Tibial nerve (tissue), 4 donors: Measurements from ENCODE around the gene FAM229B. TPM values are rescaled to one million over a fixed set of nuclear protein-coding genes. Genes with fewer than 3 reads are reported as not detected.

Experiments
- DNase-seq, 2 donors: peaks; one replicate each; pipeline ENCODE4 v3.0.0-alpha.2; 2019; ENCODE audit warnings: low spot score in 2 of 2
- H3K27ac ChIP-seq, 4 donors: fragments of 200-600 bp; sonication (generic) in 3 of 4; one replicate each; pipeline ENCODE4 v1.5.1; 2017 to 2019; ENCODE audit warnings: mild to moderate bottlenecking in 1 of 4
- H3K27me3 ChIP-seq, 2 donors: fragments of 200-600 bp; sonication (generic) in 1 of 2; one replicate each; pipeline versions ENCODE4 v1.5.1 to v1.6.0; 2017 to 2019
- H3K36me3 ChIP-seq, 3 donors: fragments of 200-600 bp; sonication (generic); one replicate each; pipeline ENCODE4 v1.5.1; 2018 to 2019
- H3K4me1 ChIP-seq, 4 donors: fragments of 200-600 bp; sonication (generic) in 3 of 4; one replicate each; pipeline ENCODE4 v1.5.1; 2017 to 2019
- H3K4me3 ChIP-seq, 4 donors: fragments of 200-600 bp; sonication (generic) in 3 of 4; one replicate each; pipeline ENCODE4 v1.5.1; 2017 to 2019; ENCODE audit warnings: mild to moderate bottlenecking in 1 of 4, moderate library complexity in 1 of 4
- H3K9me3 ChIP-seq, 4 donors: fragments of 200-600 bp; sonication (generic) in 3 of 4; one replicate each; pipeline ENCODE4 v1.5.1; 2017 to 2019
- CTCF ChIP-seq, 5 experiments: fragments of 200-600 bp in 3 of 5; fragments of 450-650 bp in 2 of 5; sonication (generic) in 3 of 5; IDR thresholded peaks; one replicate each; pipeline ENCODE4 v1.5.1; 2016 to 2019; ENCODE audit warnings: antibody characterized with exemption in 5 of 5, mild to moderate bottlenecking in 3 of 5, moderate library complexity in 2 of 5
- EP300 ChIP-seq, 2 donors: sonication (generic); formaldehyde crosslinking; IDR thresholded peaks; one replicate each; pipeline ENCODE4 v1.6.1; 2017; ENCODE audit warnings: antibody characterized with exemption in 2 of 2, mild to moderate bottlenecking in 1 of 2
- POLR2A ChIP-seq, 2 donors: fragments of 450-650 bp; IDR thresholded peaks; one replicate each; pipeline ENCODE4 v1.6.1; 2017; ENCODE audit warnings: antibody characterized with exemption in 2 of 2, mild to moderate bottlenecking in 2 of 2, moderate library complexity in 2 of 2
- WGBS, 2 donors: methylation state at CpG; one replicate each; pipeline ENCODE4 v1.1.5; 2018; 5-methylcytosine and 5-hydroxymethylcytosine counted together
- total RNA-seq, 4 donors: library from RNA; depleted of rRNA; stranded (reverse); fragments of >200 nt; gene quantifications; one replicate each; pipeline ENCODE4 v1.1.0, GENCODE V29; 2016

Gene FAM229B
- total RNA-seq, 4 donors from 2014 or later = 18.0 to 32.1 (median 23.9) TPM

GRCh38 chr6:112122756-112123155 is 35.4 kb downstream of the FAM229B start:
- Histone ChIP-seq H3K27ac (peak overlapping the region in 1 of 4 donors; percentile 18), H3K4me1 (peaks cover 0 to 5% (median 0%) of the 10 kb centered on the region in 4 donors), H3K9me3 (no peaks in the 10 kb centered on the region), H3K27me3 (no peaks in the 10 kb centered on the region), H3K4me3 (no peak overlapping the region), H3K36me3 (peaks cover 0 to 96% (median 7%) of the 10 kb centered on the region in 3 donors)
- WGBS, 2 donors = 69 to 77% methylated on average over 2 of the region's 2 CpGs
- no peak for TF ChIP-seq CTCF (IDR thresholded peaks at IDR 0.05)
- no peak for TF ChIP-seq POLR2A (IDR thresholded peaks at IDR 0.05)
- no peak for TF ChIP-seq EP300 (IDR thresholded peaks at IDR 0.05)
- DNase-seq = no peak

GRCh38 chr6:112123982-112124381 is 36.6 kb downstream of the FAM229B start:
- TF ChIP-seq EP300 (IDR thresholded peaks at IDR 0.05) = no peak
- no peak for TF ChIP-seq CTCF (IDR thresholded peaks at IDR 0.05)
- no peak for TF ChIP-seq POLR2A (IDR thresholded peaks at IDR 0.05)
- WGBS, 2 donors = 88 to 89% methylated on average over 1 of the region's 1 CpG
- H3K27me3 ChIP-seq = no peaks in the 10 kb centered on the region
- no peak overlapping the region for H3K27ac ChIP-seq
- no peaks in the 10 kb centered on the region for H3K9me3 ChIP-seq
- peaks cover 0 to 96% (median 7%) of the 10 kb centered on the region in 3 donors for H3K36me3 ChIP-seq
- no peak for DNase-seq
- no peak overlapping the region for H3K4me3 ChIP-seq
- H3K4me1 ChIP-seq = peaks cover 0 to 5% (median 0%) of the 10 kb centered on the region in 4 donors

- H3K4me1 ChIP-seq = peaks cover 0 to 2% (median 0%) of the 10 kb centered on the region in 4 donors
- H3K27me3 ChIP-seq = no peaks in the 10 kb centered on the region
- peaks cover 0 to 96% (median 0%) of the 10 kb centered on the region in 3 donors for H3K36me3 ChIP-seq
- H3K9me3 ChIP-seq = no peaks in the 10 kb centered on the region
- TF ChIP-seq EP300 (IDR thresholded peaks at IDR 0.05) (no peak), CTCF (IDR thresholded peaks at IDR 0.05) (no peak), POLR2A (IDR thresholded peaks at IDR 0.05) (no peak)
- no peak overlapping the region for H3K4me3 ChIP-seq
- no peak for DNase-seq
- WGBS, 2 donors = 52 to 57% methylated on average over 5 of the region's 5 CpGs
- H3K27ac ChIP-seq = peak overlapping the region in 1 of 4 donors; percentile 4
Observed at GRCh38 chr6:112128208-112128607, 40.8 kb downstream of the FAM229B start.

GRCh38 chr6:112130878-112131277 is 43.5 kb downstream of the FAM229B start:
- no peaks in the 10 kb centered on the region for H3K4me1 ChIP-seq
- TF ChIP-seq EP300 (IDR thresholded peaks at IDR 0.05) = no peak
- TF ChIP-seq CTCF (IDR thresholded peaks at IDR 0.05) = no peak
- no peak for TF ChIP-seq POLR2A (IDR thresholded peaks at IDR 0.05)
- H3K27ac ChIP-seq = no peak overlapping the region
- H3K36me3 ChIP-seq = peaks cover 0 to 99% (median 0%) of the 10 kb centered on the region in 3 donors
- H3K27me3 ChIP-seq = no peaks in the 10 kb centered on the region
- WGBS, 2 donors = 77 to 83% methylated on average over 3 of the region's 3 CpGs
- DNase-seq = no peak
- H3K4me3 ChIP-seq = no peak overlapping the region
- H3K9me3 ChIP-seq = no peaks in the 10 kb centered on the region

GRCh38 chr6:112139052-112139451 is 51.7 kb downstream of the FAM229B start:
- 62 to 68% methylated on average over 8 of the region's 8 CpGs for WGBS, 2 donors
- Histone ChIP-seq H3K36me3 (peaks cover 0 to 100% (median 0%) of the 10 kb centered on the region in 3 donors), H3K27ac (peak overlapping the region in 1 of 4 donors; percentile 2), H3K4me1 (no peaks in the 10 kb centered on the region), H3K9me3 (no peaks in the 10 kb centered on the region), H3K4me3 (no peak overlapping the region), H3K27me3 (no peaks in the 10 kb centered on the region)
- no peak for DNase-seq
- TF ChIP-seq CTCF (IDR thresholded peaks at IDR 0.05) = no peak
- no peak for TF ChIP-seq EP300 (IDR thresholded peaks at IDR 0.05)
- TF ChIP-seq POLR2A (IDR thresholded peaks at IDR 0.05) = no peak
